ENCODE results near the gene CDC23.
"Not testable (repeated sequence)": the region's sequence is repeated elsewhere in the genome, so short reads cannot be mapped to it uniquely, and the experiment has no call there.

Gene CDC23, protein sequence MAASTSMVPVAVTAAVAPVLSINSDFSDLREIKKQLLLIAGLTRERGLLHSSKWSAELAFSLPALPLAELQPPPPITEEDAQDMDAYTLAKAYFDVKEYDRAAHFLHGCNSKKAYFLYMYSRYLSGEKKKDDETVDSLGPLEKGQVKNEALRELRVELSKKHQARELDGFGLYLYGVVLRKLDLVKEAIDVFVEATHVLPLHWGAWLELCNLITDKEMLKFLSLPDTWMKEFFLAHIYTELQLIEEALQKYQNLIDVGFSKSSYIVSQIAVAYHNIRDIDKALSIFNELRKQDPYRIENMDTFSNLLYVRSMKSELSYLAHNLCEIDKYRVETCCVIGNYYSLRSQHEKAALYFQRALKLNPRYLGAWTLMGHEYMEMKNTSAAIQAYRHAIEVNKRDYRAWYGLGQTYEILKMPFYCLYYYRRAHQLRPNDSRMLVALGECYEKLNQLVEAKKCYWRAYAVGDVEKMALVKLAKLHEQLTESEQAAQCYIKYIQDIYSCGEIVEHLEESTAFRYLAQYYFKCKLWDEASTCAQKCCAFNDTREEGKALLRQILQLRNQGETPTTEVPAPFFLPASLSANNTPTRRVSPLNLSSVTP

DNA sequence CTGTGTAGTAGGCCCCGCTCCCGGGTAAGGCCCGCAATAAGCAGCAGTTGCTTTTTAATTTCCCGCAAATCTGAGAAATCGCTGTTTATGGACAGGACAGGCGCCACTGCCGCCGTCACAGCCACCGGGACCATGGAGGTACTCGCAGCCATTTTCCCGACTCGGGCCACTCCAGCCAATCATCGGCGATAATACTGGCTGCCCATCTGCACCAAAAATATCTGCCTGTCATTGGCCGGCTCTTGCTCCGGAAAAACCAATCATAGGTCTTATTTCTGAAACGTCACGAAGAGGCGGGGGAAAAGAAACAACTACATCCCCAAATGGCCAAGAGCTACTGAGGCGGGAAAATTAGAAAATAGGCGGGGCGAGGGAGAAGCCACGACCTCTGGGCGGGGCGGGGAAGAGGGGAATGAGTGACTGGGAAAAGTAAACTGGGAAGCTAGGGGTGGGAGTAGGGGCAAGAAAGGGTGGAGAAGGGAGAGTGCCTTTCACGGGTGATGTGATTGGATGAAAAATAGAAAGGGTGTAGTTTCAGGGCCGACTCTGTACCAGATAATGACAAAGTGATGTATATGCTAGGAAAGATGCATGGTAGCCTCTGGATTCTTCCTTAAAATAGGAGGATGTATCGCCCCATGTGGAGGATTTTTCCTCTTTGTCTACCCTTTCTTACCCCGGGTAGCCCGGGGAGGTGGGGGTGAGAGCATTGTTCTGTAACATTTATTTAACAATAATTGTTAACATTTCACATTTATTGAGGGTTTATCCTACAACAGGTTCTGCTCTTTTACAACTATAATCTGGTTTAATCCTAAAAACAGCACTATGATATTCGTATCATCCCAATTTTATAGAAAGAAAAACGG lies at the start of gene CDC23:
TSS of gene CDC23 (minus strand) at position 163 of the 869 bp plus-strand sequence. CDS start at position 152, 11 bp downstream.
- ChIA-PET CTCF (interaction anchor here (0.8 to 2.2 kb wide), 5 partner anchors 9 to 237 kb away, joined by 3 to 11 read pairs (median 6); partner anchors contain the start of gene KDM3B), POLR2A (interaction anchor here (0.7 to 2.9 kb wide), 39 partner anchors 10 to 370 kb away, joined by 3 to 31 read pairs (median 5); partner anchors contain the start of genes CDC25C, EGR1, ETF1 and FAM53C)
- DNase-seq (ENCODE audit: extremely low spot score), result peak; percentile 95
- TF ChIP-seq NFRKB (IDR thresholded peaks at IDR 0.05) (peak; percentile 71), SUZ12 (IDR thresholded peaks at IDR 0.05) (no peak), LEF1 (IDR thresholded peaks at IDR 0.05; ENCODE audit: borderline replicate concordance) (no peak), FOXK2 (IDR thresholded peaks at IDR 0.05) (peak; percentile 83; the same call in 1 of the 2 replicates), L3MBTL2 (conservative IDR thresholded peaks at IDR 0.05) (peak; percentile 28; the same call in 1 of the 2 replicates), ELF4 (IDR thresholded peaks at IDR 0.05) (peak; percentile 44; the same call in 1 of the 2 replicates)
- TF ChIP-seq, protein P1, sequence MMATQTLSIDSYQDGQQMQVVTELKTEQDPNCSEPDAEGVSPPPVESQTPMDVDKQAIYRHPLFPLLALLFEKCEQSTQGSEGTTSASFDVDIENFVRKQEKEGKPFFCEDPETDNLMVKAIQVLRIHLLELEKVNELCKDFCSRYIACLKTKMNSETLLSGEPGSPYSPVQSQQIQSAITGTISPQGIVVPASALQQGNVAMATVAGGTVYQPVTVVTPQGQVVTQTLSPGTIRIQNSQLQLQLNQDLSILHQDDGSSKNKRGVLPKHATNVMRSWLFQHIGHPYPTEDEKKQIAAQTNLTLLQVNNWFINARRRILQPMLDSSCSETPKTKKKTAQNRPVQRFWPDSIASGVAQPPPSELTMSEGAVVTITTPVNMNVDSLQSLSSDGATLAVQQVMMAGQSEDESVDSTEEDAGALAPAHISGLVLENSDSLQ (IDR thresholded peaks at IDR 0.05), result peak; percentile 97

DNA sequence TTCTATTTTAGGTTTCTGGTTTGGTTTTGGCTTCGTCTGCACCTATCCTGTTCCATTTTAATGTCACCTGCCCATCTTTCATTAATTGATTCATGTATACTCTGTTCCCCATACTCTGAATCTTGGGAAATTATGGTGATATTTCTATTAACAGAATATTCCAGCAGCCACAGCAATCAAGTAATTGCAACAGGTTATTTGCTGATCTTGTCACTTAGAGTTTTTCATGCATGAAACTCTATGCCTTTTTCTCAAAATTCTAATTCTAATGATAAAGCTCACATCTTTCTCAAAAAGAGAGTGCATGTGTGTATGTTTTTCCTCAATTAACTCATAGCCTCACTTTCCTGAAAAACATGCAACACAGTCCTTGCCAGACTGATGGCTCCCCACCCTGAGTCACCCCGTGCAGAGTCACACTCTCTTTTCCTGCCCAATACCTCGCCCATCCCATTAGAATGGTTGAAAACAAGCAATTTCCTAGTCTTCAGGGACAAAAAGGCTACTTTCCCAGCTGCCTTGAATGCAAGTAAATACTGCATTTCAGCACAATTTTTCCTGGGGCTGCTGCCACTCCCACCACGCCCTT lies 45.7 kb upstream of the CDC23 start:
- POLR2A ChIA-PET, result interaction anchor here (1.0 kb wide), 1 partner anchor 45 kb away, joined by 3 read pairs; no protein-coding TSS in a partner anchor
- CTCF ChIA-PET, result no interaction called here
- TF ChIP-seq NFRKB (IDR thresholded peaks at IDR 0.05), result no peak
- DNase-seq (ENCODE audit: extremely low spot score), result no peak

DNA sequence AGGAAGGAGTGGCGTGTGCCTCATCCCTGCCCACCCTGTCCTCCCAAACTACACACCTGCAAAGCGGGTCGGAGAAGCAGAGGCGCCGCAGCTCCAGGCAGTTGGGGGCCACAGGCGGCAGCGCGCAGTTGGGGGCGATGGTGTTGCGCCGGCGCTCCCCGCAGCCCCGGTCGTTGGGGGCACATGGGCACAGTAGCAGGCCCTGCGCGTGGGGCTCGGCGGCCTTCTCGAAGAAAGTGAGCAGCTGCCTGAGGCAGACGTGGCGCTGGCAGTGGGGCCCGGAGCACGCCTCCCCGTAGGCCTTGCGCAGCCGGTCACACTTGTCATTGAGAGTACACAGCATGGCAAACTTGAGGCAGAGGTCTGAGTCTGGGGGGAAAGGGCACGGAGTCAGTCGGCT lies 44.5 kb upstream of the CDC23 start:
- ChIA-PET CTCF (no interaction called here), POLR2A (no interaction called here)
- no peak for DNase-seq (ENCODE audit: extremely low spot score)
- TF ChIP-seq ZNF384 (IDR thresholded peaks at IDR 0.05) (no peak), FOXA1 (IDR thresholded peaks at IDR 0.05) (no peak), FOXK2 (IDR thresholded peaks at IDR 0.05) (no peak), TARDBP (IDR thresholded peaks at IDR 0.05) (no peak), SUZ12 (IDR thresholded peaks at IDR 0.05) (no peak), CTBP1 (IDR thresholded peaks at IDR 0.05; ENCODE audit: borderline replicate concordance) (no peak), ELF4 (IDR thresholded peaks at IDR 0.05) (no peak), HDGF (IDR thresholded peaks at IDR 0.05; ENCODE audit: borderline replicate concordance) (no peak), FOXM1 (IDR thresholded peaks at IDR 0.05; ENCODE audit: borderline replicate concordance) (no peak)
- TF ChIP-seq, protein P1 (IDR thresholded peaks at IDR 0.05), result no peak

DNA sequence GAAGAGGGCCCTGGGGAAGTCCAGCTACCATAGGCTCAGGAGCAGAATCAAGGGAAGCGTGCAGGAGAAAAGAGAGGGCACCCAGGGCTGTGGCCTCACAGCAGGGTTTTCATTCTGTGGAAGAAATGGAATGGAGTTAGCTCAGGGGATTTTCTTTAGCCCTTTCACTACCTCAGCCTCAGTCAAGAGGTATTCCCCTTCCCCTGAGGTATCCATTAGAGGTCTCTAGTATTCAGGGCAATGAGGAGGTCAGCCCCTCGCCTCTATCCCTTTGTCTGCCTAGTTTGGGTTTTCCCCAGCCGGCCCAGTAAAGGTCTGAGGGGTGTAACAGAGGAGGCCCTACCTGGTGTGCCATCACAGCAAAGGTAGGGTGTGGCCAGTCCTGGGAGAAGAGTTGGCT lies 39.8 kb upstream of the CDC23 start:
- POLR2A ChIA-PET, result no interaction called here
- CTCF ChIA-PET, result no interaction called here
- TF ChIP-seq SP1 (IDR thresholded peaks at IDR 0.05) (no peak), ARNT (IDR thresholded peaks at IDR 0.05) (no peak), ELF4 (IDR thresholded peaks at IDR 0.05) (no peak), FOXA1 (IDR thresholded peaks at IDR 0.05) (no peak), HDGF (IDR thresholded peaks at IDR 0.05; ENCODE audit: borderline replicate concordance) (no peak), TARDBP (IDR thresholded peaks at IDR 0.05) (no peak), FOXK2 (IDR thresholded peaks at IDR 0.05) (no peak), NFRKB (IDR thresholded peaks at IDR 0.05) (no peak), CTBP1 (IDR thresholded peaks at IDR 0.05; ENCODE audit: borderline replicate concordance) (no peak), L3MBTL2 (conservative IDR thresholded peaks at IDR 0.05) (no peak), ZNF384 (IDR thresholded peaks at IDR 0.05) (no peak), SUZ12 (IDR thresholded peaks at IDR 0.05) (no peak), LEF1 (IDR thresholded peaks at IDR 0.05; ENCODE audit: borderline replicate concordance) (no peak), BHLHE40 (IDR thresholded peaks at IDR 0.05; ENCODE audit: borderline replicate concordance) (no peak), FOXM1 (IDR thresholded peaks at IDR 0.05; ENCODE audit: borderline replicate concordance) (no peak)
- TF ChIP-seq, protein P1 (IDR thresholded peaks at IDR 0.05), result no peak
- no peak for DNase-seq (ENCODE audit: extremely low spot score)

DNA sequence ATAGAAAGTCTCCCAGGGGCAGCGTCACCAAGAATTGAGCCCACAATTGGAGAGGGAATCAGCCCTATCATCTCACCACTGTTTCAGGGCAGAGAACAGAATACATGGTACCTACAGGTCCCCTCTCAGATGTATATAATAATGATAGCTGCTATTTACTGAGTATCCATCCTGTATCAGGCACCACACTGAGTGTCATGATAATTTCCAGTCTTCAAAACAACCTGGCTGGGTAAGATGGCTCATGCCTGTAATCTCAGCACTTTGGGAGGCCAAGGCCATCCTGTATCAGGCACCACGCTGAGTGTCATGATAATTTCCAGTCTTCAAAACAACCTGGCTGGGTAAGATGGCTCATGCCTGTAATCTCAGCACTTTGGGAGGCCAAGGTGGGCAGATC lies 34.7 kb upstream of the CDC23 start:
- DNase-seq (ENCODE audit: extremely low spot score); CTCF ChIA-PET; POLR2A ChIA-PET: not testable (repeated sequence)

- TF ChIP-seq L3MBTL2 (conservative IDR thresholded peaks at IDR 0.05) (no peak), ELF4 (IDR thresholded peaks at IDR 0.05) (no peak), FOXM1 (IDR thresholded peaks at IDR 0.05; ENCODE audit: borderline replicate concordance) (no peak), HDGF (IDR thresholded peaks at IDR 0.05; ENCODE audit: borderline replicate concordance) (no peak), LEF1 (IDR thresholded peaks at IDR 0.05; ENCODE audit: borderline replicate concordance) (no peak), BHLHE40 (IDR thresholded peaks at IDR 0.05; ENCODE audit: borderline replicate concordance) (no peak), SP1 (IDR thresholded peaks at IDR 0.05) (no peak), SUZ12 (IDR thresholded peaks at IDR 0.05) (no peak), NFRKB (IDR thresholded peaks at IDR 0.05) (no peak), TARDBP (IDR thresholded peaks at IDR 0.05) (no peak), CTBP1 (IDR thresholded peaks at IDR 0.05; ENCODE audit: borderline replicate concordance) (no peak), FOXK2 (IDR thresholded peaks at IDR 0.05) (no peak), ARNT (IDR thresholded peaks at IDR 0.05) (no peak), ZNF384 (IDR thresholded peaks at IDR 0.05) (no peak), FOXA1 (IDR thresholded peaks at IDR 0.05) (no peak)
- TF ChIP-seq, protein P1 (IDR thresholded peaks at IDR 0.05), result no peak
- DNase-seq (ENCODE audit: extremely low spot score), result no peak
- POLR2A ChIA-PET, result interaction anchor here (1.2 kb wide), 1 partner anchor 91 kb away, joined by 4 read pairs; the partner anchor contains the start of gene FAM53C
- CTCF ChIA-PET, result interaction anchor here (1.1 to 1.4 kb wide), 2 partner anchors 9 to 24 kb away, joined by 3 to 4 read pairs; no protein-coding TSS in a partner anchor
These were observed 33.7 kb upstream of the CDC23 start for GRCh38 chr5:138246822-138247221.
